Measurements from ENCODE around the gene SLCO4A1. TPM values are rescaled to one million over a fixed set of nuclear protein-coding genes. Genes with fewer than 3 reads are reported as not detected.

The SLCO4A1 gene
- total RNA-seq, 1 experiment from 2014 or later, result 161 TPM

GRCh38 chr20:62615750-62616251, 26.5 kb upstream of the SLCO4A1 start:
- no TSS peak for BruUV-seq (replicated peaks)
- ATAC-seq (no peak), DNase-seq (no peak)
- peaks cover 28% of the 10 kb centered on the region for H3K4me1 ChIP-seq (ENCODE audit: insufficient read depth, low read length)
- H3K4me2 ChIP-seq (ENCODE audit: low read length), result no peak overlapping the region
- no peaks in the 10 kb centered on the region for H3K27me3 ChIP-seq (ENCODE audit: low read length)
- no peaks in the 10 kb centered on the region for H4K20me1 ChIP-seq (ENCODE audit: low read length)
- no peaks in the 10 kb centered on the region for H3K36me3 ChIP-seq (ENCODE audit: low read depth, low read length)
- ChIA-PET POLR2A (ENCODE audit: unreplicated experiment) (no interaction called here), CTCF (interaction anchor here (1.0 kb wide), 1 partner anchor 206 kb away, joined by 5 read pairs; no protein-coding TSS in a partner anchor)
- H2AFZ ChIP-seq (ENCODE audit: low read length), result no peak overlapping the region
- H3K4me3 ChIP-seq (ENCODE audit: low read length), result no peak overlapping the region
- H3K9ac ChIP-seq (ENCODE audit: low read length), result no peak overlapping the region
- TF ChIP-seq EZH2phosphoT487 (IDR thresholded peaks at IDR 0.05; ENCODE audit: borderline replicate concordance, low read length) (no peak), CTCF (conservative IDR thresholded peaks at IDR 0.05; ENCODE audit: low read depth, low read length) (no peak), EZH2 (IDR thresholded peaks at IDR 0.05; ENCODE audit: low read length, unreplicated experiment) (no peak)
- no peak overlapping the region for H3K27ac ChIP-seq (ENCODE audit: low read length)
- no peaks in the 10 kb centered on the region for H3K9me2 ChIP-seq (replicated peaks; ENCODE audit: low read length)
- H3K9me3 ChIP-seq (ENCODE audit: low read length), result no peaks in the 10 kb centered on the region
- intact Hi-C loops (cut with micrococcal nuclease), result loop anchor here (1.0 to 5.0 kb wide), 3 partner anchors 13 to 100 kb away; no protein-coding TSS in a partner anchor
- no peaks in the 10 kb centered on the region for H3F3A ChIP-seq (ENCODE audit: low read length, unreplicated experiment)
- H3K79me2 ChIP-seq (ENCODE audit: low read length), result 0 out of 2 replicates have a peak, but pooled peaks cover 4% of the 10 kb centered on the region

- POLR2A ChIA-PET (ENCODE audit: unreplicated experiment), result no interaction called here
- Histone ChIP-seq H3K4me3 (ENCODE audit: low read length) (no peak overlapping the region), H2AFZ (ENCODE audit: low read length) (peak overlapping the region; percentile 57; the same call in 1 of the 2 replicates), H3K27ac (ENCODE audit: low read length) (peak overlapping the region; percentile 91), H3K4me2 (ENCODE audit: low read length) (peak overlapping the region; percentile 48), H4K20me1 (ENCODE audit: low read length) (no peaks in the 10 kb centered on the region), H3K9me3 (ENCODE audit: low read length) (no peaks in the 10 kb centered on the region), H3K27me3 (ENCODE audit: low read length) (no peaks in the 10 kb centered on the region), H3K4me1 (ENCODE audit: insufficient read depth, low read length) (peaks cover 36% of the 10 kb centered on the region), H3K79me2 (ENCODE audit: low read length) (peaks cover 12% of the 10 kb centered on the region), H3F3A (ENCODE audit: low read length, unreplicated experiment) (no peaks in the 10 kb centered on the region), H3K9me2 (replicated peaks; ENCODE audit: low read length) (no peaks in the 10 kb centered on the region), H3K9ac (ENCODE audit: low read length) (peak overlapping the region; percentile 75), H3K36me3 (ENCODE audit: low read depth, low read length) (no peaks in the 10 kb centered on the region)
- CTCF ChIA-PET, result interaction anchor here (0.5 to 1.5 kb wide), 11 partner anchors 12 to 207 kb away, joined by 3 to 13 read pairs (median 4); no protein-coding TSS in a partner anchor
- no TSS peak for BruUV-seq (replicated peaks)
- peak; percentile 99 for TF ChIP-seq CTCF (conservative IDR thresholded peaks at IDR 0.05; ENCODE audit: low read depth, low read length)
- no peak for TF ChIP-seq EZH2phosphoT487 (IDR thresholded peaks at IDR 0.05; ENCODE audit: borderline replicate concordance, low read length)
- intact Hi-C loops (cut with micrococcal nuclease), result loop anchor here (1.0 to 5.0 kb wide), 4 partner anchors 14 to 117 kb away; no protein-coding TSS in a partner anchor
- ATAC-seq (peak; percentile 73), DNase-seq (peak; percentile 85)
Observed at GRCh38 chr20:62616728-62617621, 25.3 kb upstream of the SLCO4A1 start.
